HG03521 (cell line): Measurements from ENCODE around the gene GSTT2B.
"Not testable (repeated sequence)": the region's sequence is repeated elsewhere in the genome, so short reads cannot be mapped to it uniquely, and the experiment has no call there.

Source experiments
- ATAC-seq: cut with Tn5 transposase; IDR thresholded peaks from one replicate; pipeline ENCODE4 v1.9.1; 2021; ENCODE audit warnings: mild to moderate bottlenecking, moderate library complexity; ENCODE audit not compliant: unreplicated experiment

The GSTT2B gene, protein sequence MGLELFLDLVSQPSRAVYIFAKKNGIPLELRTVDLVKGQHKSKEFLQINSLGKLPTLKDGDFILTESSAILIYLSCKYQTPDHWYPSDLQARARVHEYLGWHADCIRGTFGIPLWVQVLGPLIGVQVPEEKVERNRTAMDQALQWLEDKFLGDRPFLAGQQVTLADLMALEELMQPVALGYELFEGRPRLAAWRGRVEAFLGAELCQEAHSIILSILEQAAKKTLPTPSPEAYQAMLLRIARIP

GRCh38 chr22:23961084-23961771 lies at the start of gene GSTT2B:
Gene GSTT2B, minus strand, starts transcription at chr22:23961195. Its CDS starts 64 bp downstream, at chr22:23961131.
- not testable (repeated sequence) for ATAC-seq

DNA sequence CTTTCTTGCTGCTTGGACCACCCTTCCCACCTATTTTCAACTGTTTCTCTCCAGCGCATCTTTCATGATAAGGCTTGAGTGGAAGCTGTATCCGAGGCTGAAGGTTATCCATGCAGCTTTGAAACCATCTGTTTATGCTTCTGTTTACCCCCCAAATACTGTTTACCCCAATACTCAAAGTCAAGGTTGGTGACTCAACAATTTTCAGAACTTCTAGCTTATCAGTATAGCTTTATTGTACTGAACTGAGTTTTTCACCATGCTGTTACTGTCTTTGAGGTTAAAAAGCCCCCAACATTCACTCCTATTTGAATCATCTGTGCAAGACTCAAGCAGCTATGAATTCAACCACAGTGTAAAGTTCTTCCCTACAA lies 49.0 kb upstream of the GSTT2B start:
- ATAC-seq, result no peak

DNA sequence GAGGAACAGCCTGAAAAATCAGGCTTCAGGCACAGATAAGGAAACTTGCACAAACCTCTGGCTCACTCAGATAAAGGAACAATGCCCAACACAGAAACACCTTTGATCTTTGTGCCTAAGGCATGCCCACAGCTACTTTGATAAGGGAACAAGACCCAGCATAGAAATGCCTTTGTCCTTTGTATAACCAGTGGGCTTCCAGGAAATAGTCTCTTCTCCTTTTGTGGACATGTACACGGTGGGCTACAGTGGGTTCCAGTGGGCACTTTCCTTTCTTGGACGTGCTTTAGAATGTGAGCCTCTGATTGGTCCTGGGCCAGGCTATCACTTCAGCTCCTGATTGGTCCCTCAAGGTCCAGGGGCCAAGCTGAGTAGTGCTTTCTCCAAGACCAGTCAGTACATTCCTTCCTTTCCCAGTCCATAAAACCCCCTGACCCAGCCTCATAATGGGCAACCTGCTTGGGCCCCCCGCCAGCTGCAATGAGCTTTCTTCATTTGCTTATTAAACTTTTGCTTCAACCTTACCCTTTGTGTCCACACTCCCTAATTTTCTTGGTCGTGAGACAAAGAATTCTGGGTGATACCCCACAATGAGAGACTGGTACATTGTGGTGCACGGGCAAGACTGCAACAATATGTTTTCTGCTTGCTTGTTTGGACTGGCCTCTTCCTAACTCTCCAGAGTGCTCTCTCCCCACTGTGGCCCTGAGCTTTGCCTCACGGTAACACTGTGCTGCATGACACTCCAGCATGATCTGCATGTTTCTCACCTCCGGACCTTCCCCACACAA lies 48.4 kb upstream of the GSTT2B start:
- ATAC-seq, result no peak

GRCh38 chr22:24008381-24009226 lies 47.6 kb upstream of the GSTT2B start:
- no peak for ATAC-seq

GRCh38 chr22:24008022-24008283 lies 47.0 kb upstream of the GSTT2B start:
- ATAC-seq, result no peak

GRCh38 chr22:24007253-24008021 lies 46.4 kb upstream of the GSTT2B start:
- no peak for ATAC-seq

- ATAC-seq, result no peak
These were observed 45.9 kb upstream of the GSTT2B start for GRCh38 chr22:24006914-24007214.

DNA sequence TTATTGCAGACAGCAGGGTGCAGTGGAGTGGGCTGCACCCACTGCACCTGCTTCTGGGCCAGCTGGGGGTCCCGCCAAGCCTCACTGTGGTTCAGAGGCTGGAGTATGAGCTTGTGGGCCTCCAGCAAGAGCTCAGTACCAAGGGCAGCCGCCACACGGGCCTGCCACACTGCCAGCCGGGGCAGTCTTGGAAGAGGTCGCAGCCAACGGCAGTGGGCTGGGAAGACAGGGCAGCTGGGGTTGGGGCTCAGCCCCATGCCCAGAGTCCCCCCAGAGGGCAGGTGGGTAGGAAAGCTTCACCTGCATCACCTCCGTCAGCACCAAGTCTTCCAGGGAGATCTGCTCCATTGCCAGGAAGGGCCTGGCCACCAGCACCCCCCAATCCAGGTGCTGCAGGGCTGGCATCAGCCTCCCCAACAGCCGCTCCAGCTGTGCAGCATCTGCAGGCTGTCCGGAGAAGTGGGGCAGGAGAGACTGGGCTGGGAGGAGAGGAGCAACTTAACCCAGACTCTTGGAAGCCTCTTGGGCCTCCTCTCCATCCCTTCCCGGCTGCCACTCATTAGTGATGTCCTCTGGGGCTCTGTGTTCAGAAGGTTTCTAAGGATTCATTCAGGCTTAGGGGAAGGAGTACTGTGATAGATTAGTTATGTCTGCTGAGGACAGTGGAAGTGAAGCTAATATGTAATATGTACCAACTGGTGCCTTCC lies 45.4 kb upstream of the GSTT2B start:
- no peak for ATAC-seq

DNA sequence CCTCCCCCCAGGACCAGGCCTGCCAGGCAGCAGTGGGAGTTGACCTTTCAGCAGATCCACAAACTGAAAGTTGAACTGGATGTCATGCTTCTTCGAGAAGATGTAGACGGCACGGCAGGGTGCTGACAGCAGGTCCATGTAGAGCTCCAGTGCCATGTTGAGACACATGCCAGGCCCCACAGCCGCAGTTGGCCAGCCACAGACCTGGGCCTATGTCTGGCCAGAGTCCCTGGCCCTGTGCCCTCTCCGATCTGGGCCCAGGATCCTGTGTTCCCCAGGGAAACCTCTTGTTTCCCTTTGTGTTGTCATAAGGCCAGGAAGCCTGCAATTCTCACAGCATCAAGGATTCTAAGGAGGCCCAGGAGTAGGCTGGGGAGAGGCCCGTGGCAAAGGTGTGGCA lies 44.2 kb upstream of the GSTT2B start, which contains the start of gene GSTT4:
GSTT4 (minus strand) TSS at position 253 of the 400 bp plus-strand sequence; CDS start at position 156, 97 bp downstream.
- ATAC-seq, result no peak

GRCh38 chr22:24003887-24004286 lies 42.9 kb upstream of the GSTT2B start:
- no peak for ATAC-seq

- ATAC-seq, result no peak
These were observed 41.9 kb upstream of the GSTT2B start for GRCh38 chr22:24002851-24003250.

DNA sequence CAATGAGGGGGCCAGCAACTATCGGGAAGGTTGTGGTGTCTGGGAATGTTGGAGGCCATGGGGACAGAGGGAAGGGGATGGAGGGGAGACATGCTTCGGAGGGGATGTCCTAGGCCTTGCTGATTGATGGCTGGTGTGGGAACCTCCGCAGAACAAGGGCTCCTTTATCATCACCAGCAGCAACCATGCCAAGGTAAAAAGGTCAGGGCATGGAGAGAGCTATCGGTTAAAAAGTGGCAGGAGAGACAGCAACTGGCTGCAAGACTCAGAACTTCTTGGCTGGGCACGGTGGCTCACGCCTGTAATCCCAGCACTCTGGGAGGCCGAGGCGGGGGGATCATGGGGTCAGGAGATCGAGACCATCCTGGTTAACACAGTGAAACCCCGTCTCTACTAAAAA lies 41.3 kb upstream of the GSTT2B start:
- ATAC-seq, result no peak

DNA sequence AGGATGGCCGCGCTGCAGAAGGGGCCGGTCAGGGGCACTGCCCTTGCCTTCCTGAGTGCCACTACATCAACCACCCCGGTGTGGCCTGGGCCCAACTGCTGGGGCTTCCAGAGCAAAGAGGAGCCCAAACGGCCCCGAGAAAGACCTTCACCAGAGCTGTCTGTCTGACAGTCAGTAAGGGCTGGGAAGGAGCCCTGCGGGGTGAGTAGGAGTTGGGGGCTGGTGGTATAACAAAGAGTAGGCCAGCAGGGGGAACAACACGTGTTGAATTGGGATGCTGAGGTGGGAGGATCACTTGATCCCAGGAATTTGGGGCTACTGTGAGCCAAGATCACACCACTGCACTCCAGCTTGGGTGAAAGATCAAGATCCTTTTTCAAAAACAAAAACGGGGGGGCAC lies 40.3 kb upstream of the GSTT2B start:
- ATAC-seq, result no peak

- not testable (repeated sequence) for ATAC-seq
These were observed 38.8 kb upstream of the GSTT2B start for GRCh38 chr22:23999779-24000178.

- ATAC-seq, result no peak
These were observed 36.1 kb upstream of the GSTT2B start for GRCh38 chr22:23997092-23997491.

- not testable (repeated sequence) for ATAC-seq
These were observed 32.7 kb upstream of the GSTT2B start for GRCh38 chr22:23993581-23994177.

- not testable (repeated sequence) for ATAC-seq
These were observed 32.1 kb upstream of the GSTT2B start for GRCh38 chr22:23993080-23993479.

DNA sequence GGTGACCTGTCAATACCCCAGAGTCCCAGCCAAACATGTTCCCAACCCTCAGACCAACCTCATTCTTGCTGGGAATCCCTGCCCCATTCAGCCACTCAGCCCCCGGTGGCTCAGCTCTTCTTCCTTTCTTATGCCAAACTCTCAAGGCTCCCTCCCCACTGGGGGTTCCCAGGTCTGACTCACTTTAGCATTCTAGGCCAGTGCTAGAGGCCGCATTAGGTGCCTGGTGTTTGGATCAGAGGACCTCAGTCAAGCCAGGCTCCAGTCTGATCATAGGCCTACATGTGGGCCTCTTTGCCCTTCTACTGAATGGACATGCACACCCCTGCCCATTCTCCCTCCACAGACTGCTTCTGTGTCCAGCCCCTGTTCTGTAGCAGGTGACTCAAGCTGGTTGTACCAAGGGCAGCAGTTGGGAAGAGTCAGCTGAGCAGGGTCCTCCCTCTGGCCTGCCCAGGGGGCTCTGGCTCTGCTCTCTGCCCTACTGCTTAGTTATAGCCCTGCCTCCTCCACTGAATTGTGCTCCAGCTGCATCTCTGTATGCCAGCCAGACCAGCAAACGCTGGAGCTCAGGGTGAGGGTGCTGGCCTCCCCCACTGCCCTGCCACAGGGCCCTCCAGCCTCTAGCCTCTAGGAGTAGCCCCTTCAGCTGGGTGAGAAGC lies 28.7 kb upstream of the GSTT2B start:
- not testable (repeated sequence) for ATAC-seq
